Neural cell (in vitro differentiated cells): ENCODE measurements around the gene NDST3. TPM values are rescaled to one million over a fixed set of nuclear protein-coding genes. Genes with fewer than 3 reads are reported as not detected.

Experiments
- H2AFZ ChIP-seq: fragments of 200-600, 300-800 bp; sonication (generic), shearing (Covaris generic); 2 replicates; pipeline ENCODE4 v1.6.0; 2014; ENCODE audit warnings: low read depth, mild to moderate bottlenecking, antibody characterized with exemption, low read length, moderate library complexity
- H3F3A ChIP-seq: fragments of 200-600 bp; shearing (Covaris generic); 2 replicates; pipeline ENCODE4 v1.6.1; 2016; ENCODE audit warnings: mild to moderate bottlenecking, moderate library complexity, mixed read lengths, antibody characterized with exemption, low read length; ENCODE audit not compliant: insufficient read depth, poor library complexity, severe bottlenecking
- H3K27ac ChIP-seq: fragments of 200-600, 300-800 bp; sonication (generic), shearing (Covaris generic); 2 replicates; pipeline ENCODE4 v1.5.1; 2014; ENCODE audit warnings: mild to moderate bottlenecking, low read length, moderate library complexity
- H3K27me3 ChIP-seq: fragments of 300-800, 200-600 bp; sonication (generic), shearing (Covaris generic); 2 replicates; pipeline ENCODE4 v1.6.0; 2014; ENCODE audit warnings: mild to moderate bottlenecking, low read depth, low read length, moderate library complexity; ENCODE audit not compliant: insufficient read depth
- H3K36me3 ChIP-seq: fragments of 300-800, 200-600 bp; sonication (generic), shearing (Covaris generic); 2 replicates; pipeline ENCODE4 v1.5.1; 2014; ENCODE audit warnings: mild to moderate bottlenecking, antibody characterized with exemption, low read length, moderate library complexity; ENCODE audit not compliant: insufficient read depth
- H3K4me2 ChIP-seq: fragments of 300-800, 200-600 bp; sonication (generic), shearing (Covaris generic); 2 replicates; pipeline ENCODE4 v1.6.0; 2014; ENCODE audit warnings: mild to moderate bottlenecking, low read length
- H3K4me3 ChIP-seq: fragments of 300-800, 200-600 bp; sonication (generic), shearing (Covaris generic); 2 replicates; pipeline ENCODE4 v1.5.1; 2014; ENCODE audit warnings: mild to moderate bottlenecking, low read length, moderate library complexity
- H3K79me2 ChIP-seq: fragments of 200-600 bp; shearing (Covaris generic); replicated peaks from 2 replicates; pipeline ENCODE4 v1.6.0; 2014; ENCODE audit warnings: mild to moderate bottlenecking, low read length, moderate library complexity; ENCODE audit not compliant: insufficient read depth
- H3K9ac ChIP-seq: fragments of 300-800, 200-600 bp; sonication (generic), shearing (Covaris generic); 2 replicates; pipeline ENCODE4 v1.6.1; 2016; ENCODE audit warnings: mild to moderate bottlenecking, low read length, mixed read lengths
- H3K9me2 ChIP-seq: fragments of 200-600 bp; shearing (Covaris generic); 2 replicates; pipeline ENCODE4 v1.6.1; 2016; ENCODE audit warnings: mild to moderate bottlenecking, low read length, mixed read lengths; ENCODE audit not compliant: insufficient read depth
- H3K9me3 ChIP-seq: fragments of 200-600, 300-800 bp; sonication (generic), shearing (Covaris generic); 2 replicates; pipeline ENCODE4 v1.6.1; 2016; ENCODE audit warnings: mild to moderate bottlenecking, mixed run types, low read length, moderate library complexity, mixed read lengths
- H4K20me1 ChIP-seq: fragments of 200-600 bp; shearing (Covaris generic); 2 replicates; pipeline ENCODE4 v1.6.1; 2016; ENCODE audit warnings: mild to moderate bottlenecking, mixed run types; ENCODE audit not compliant: insufficient read depth
- EP300 ChIP-seq: fragments of 450-650 bp; conservative IDR thresholded peaks from 2 replicates; pipeline ENCODE4 v1.6.1; 2014; ENCODE audit warnings: antibody characterized with exemption, mild to moderate bottlenecking, moderate library complexity; ENCODE audit not compliant: poor library complexity, severe bottlenecking
- EZH2 ChIP-seq: fragments of 200-600, 300-800 bp; shearing (Covaris generic), sonication (generic); IDR thresholded peaks from 2 replicates; pipeline ENCODE4 v1.6.1; 2014; ENCODE audit warnings: antibody characterized with exemption, low read length, borderline replicate concordance, mild to moderate bottlenecking; ENCODE audit not compliant: insufficient read depth, poor library complexity, severe bottlenecking
- MXI1 ChIP-seq: fragments of 450-650 bp; conservative IDR thresholded peaks from 2 replicates; pipeline ENCODE4 v1.6.1; 2014; ENCODE audit warnings: antibody characterized with exemption, mild to moderate bottlenecking; ENCODE audit not compliant: poor library complexity, severe bottlenecking
- POLR2AphosphoS5 ChIP-seq: IDR thresholded peaks from 2 replicates; pipeline ENCODE4 v1.6.1; 2012
- RAD21 ChIP-seq: fragments of 450-650 bp; conservative IDR thresholded peaks from 2 replicates; pipeline ENCODE4 v1.6.1; 2014; ENCODE audit warnings: antibody characterized with exemption, mild to moderate bottlenecking, moderate library complexity
- SMC3 ChIP-seq: fragments of 450-650 bp; conservative IDR thresholded peaks from 2 replicates; pipeline ENCODE4 v1.6.1; 2014; ENCODE audit warnings: antibody characterized with exemption, mild to moderate bottlenecking, moderate library complexity; ENCODE audit not compliant: poor library complexity
- TAF1 ChIP-seq: IDR thresholded peaks from 2 replicates; pipeline ENCODE4 v1.6.1; 2012; ENCODE audit warnings: low read depth
- polyA plus RNA-seq: library from polyadenylated mRNA; depleted of rRNA; stranded (reverse); fragments of >200 nt; gene quantifications from 2 replicates; pipeline ENCODE4 v1.2.3, GENCODE V29; 2014
- TF ChIP-seq, protein P1 (sequence below): fragments of 450-650 bp; IDR thresholded peaks from 2 replicates; pipeline ENCODE4 v1.5.1; 2014; ENCODE audit warnings: antibody characterized with exemption, mild to moderate bottlenecking, moderate library complexity; ENCODE audit not compliant: poor library complexity, severe bottlenecking
- TF ChIP-seq, protein P2 (sequence below): IDR thresholded peaks from 2 replicates; pipeline ENCODE4 v1.6.1; 2012; ENCODE audit warnings: borderline replicate concordance

Gene NDST3
- polyA plus RNA-seq, 1 donor from 2014 or later = 4.0 TPM

DNA sequence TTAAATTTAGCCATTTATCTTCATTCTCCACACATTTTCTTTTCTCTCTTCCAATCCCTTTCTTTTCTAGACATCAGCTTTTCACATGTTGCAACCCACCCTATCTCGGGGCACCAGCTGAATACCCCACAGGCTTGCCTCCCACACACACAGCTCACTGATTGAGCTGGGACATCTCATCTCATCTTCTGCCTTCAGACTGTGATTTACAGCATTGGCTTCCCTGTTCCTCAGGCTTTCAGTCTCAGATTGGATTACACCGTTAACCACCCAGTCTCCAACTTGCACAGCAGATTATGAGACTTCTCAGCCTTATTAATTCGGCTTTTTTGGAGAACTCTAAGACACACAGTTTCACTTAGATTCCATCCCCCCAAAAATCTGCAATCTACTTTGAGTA is 224.8 kb downstream of the NDST3 start:
- Histone ChIP-seq H3K9me3 (no peaks in the 10 kb centered on the region), H3K36me3 (no peaks in the 10 kb centered on the region), H3K4me2 (no peak overlapping the region), H3K27ac (no peak overlapping the region), H3F3A (no peaks in the 10 kb centered on the region), H3K9me2 (no peaks in the 10 kb centered on the region), H4K20me1 (no peaks in the 10 kb centered on the region), H2AFZ (no peak overlapping the region), H3K79me2 (no peaks in the 10 kb centered on the region), H3K27me3 (no peaks in the 10 kb centered on the region), H3K9ac (no peak overlapping the region), H3K4me3 (no peak overlapping the region)
- TF ChIP-seq EP300 (no peak), TAF1 (no peak), EZH2 (no peak), POLR2AphosphoS5 (no peak), MXI1 (no peak), SMC3 (no peak), RAD21 (no peak)
- TF ChIP-seq, protein P1, sequence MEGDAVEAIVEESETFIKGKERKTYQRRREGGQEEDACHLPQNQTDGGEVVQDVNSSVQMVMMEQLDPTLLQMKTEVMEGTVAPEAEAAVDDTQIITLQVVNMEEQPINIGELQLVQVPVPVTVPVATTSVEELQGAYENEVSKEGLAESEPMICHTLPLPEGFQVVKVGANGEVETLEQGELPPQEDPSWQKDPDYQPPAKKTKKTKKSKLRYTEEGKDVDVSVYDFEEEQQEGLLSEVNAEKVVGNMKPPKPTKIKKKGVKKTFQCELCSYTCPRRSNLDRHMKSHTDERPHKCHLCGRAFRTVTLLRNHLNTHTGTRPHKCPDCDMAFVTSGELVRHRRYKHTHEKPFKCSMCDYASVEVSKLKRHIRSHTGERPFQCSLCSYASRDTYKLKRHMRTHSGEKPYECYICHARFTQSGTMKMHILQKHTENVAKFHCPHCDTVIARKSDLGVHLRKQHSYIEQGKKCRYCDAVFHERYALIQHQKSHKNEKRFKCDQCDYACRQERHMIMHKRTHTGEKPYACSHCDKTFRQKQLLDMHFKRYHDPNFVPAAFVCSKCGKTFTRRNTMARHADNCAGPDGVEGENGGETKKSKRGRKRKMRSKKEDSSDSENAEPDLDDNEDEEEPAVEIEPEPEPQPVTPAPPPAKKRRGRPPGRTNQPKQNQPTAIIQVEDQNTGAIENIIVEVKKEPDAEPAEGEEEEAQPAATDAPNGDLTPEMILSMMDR = no peak
- TF ChIP-seq, protein P2, sequence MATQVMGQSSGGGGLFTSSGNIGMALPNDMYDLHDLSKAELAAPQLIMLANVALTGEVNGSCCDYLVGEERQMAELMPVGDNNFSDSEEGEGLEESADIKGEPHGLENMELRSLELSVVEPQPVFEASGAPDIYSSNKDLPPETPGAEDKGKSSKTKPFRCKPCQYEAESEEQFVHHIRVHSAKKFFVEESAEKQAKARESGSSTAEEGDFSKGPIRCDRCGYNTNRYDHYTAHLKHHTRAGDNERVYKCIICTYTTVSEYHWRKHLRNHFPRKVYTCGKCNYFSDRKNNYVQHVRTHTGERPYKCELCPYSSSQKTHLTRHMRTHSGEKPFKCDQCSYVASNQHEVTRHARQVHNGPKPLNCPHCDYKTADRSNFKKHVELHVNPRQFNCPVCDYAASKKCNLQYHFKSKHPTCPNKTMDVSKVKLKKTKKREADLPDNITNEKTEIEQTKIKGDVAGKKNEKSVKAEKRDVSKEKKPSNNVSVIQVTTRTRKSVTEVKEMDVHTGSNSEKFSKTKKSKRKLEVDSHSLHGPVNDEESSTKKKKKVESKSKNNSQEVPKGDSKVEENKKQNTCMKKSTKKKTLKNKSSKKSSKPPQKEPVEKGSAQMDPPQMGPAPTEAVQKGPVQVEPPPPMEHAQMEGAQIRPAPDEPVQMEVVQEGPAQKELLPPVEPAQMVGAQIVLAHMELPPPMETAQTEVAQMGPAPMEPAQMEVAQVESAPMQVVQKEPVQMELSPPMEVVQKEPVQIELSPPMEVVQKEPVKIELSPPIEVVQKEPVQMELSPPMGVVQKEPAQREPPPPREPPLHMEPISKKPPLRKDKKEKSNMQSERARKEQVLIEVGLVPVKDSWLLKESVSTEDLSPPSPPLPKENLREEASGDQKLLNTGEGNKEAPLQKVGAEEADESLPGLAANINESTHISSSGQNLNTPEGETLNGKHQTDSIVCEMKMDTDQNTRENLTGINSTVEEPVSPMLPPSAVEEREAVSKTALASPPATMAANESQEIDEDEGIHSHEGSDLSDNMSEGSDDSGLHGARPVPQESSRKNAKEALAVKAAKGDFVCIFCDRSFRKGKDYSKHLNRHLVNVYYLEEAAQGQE = no peak

DNA sequence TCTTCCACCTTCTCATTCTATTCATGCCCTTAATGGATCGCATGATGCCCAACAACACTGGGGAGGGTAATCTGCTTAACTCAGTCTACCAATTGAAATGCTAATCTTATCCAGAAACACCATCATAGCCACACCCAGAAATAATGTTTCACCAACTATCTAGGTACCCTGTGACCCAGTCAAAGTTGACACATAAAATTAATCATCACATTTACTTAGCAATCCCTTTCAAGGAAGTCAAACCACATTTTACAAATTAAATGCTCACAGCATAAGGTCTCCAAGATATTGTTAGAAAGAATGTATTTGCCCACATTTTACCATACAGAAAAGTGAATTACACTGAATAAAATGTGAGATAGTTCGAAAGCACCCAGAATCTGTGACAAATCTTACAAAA is 226.0 kb downstream of the NDST3 start:
- H4K20me1 ChIP-seq = no peaks in the 10 kb centered on the region
- H3K9me2 ChIP-seq = no peaks in the 10 kb centered on the region
- no peak overlapping the region for H3K4me2 ChIP-seq
- H3K9ac ChIP-seq = no peak overlapping the region
- no peaks in the 10 kb centered on the region for H3K36me3 ChIP-seq
- no peak overlapping the region for H2AFZ ChIP-seq
- H3K4me3 ChIP-seq = no peak overlapping the region
- H3K27me3 ChIP-seq = no peaks in the 10 kb centered on the region
- no peaks in the 10 kb centered on the region for H3K79me2 ChIP-seq
- H3K27ac ChIP-seq = no peak overlapping the region
- H3K9me3 ChIP-seq = no peaks in the 10 kb centered on the region
- no peaks in the 10 kb centered on the region for H3F3A ChIP-seq
- TF ChIP-seq RAD21 (no peak), EZH2 (no peak), POLR2AphosphoS5 (no peak), TAF1 (no peak), EP300 (no peak), MXI1 (no peak), SMC3 (no peak)
- TF ChIP-seq, protein P2 = no peak
- TF ChIP-seq, protein P1 = no peak
